GM19397 (cell line): ENCODE data around the gene MEF2A.

ENCODE experiments used
- ATAC-seq: cut with Tn5 transposase; IDR thresholded peaks from one replicate; pipeline ENCODE4 v1.9.1; 2021; ENCODE audit warnings: mild to moderate bottlenecking, moderate library complexity; ENCODE audit not compliant: unreplicated experiment

Gene MEF2A

DNA sequence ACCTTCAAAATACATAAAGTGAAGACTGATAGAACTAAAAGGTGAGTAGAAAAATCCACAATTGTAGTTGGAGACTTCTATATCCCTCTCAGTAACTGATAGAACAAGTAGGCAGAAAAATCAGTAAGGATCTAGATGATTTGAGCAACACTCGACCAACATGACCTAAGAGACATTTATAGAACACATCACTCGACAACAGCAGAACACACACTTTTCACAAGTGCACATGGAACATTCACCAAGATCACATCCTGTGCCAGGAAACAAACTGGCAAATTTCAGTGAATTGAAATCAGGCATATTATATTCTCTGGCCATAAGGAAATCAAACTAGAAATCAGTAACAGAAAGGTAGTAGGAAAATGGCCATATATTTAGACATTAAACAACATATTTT, 130.3 kb downstream of the MEF2A start:
- ATAC-seq, result no peak

DNA sequence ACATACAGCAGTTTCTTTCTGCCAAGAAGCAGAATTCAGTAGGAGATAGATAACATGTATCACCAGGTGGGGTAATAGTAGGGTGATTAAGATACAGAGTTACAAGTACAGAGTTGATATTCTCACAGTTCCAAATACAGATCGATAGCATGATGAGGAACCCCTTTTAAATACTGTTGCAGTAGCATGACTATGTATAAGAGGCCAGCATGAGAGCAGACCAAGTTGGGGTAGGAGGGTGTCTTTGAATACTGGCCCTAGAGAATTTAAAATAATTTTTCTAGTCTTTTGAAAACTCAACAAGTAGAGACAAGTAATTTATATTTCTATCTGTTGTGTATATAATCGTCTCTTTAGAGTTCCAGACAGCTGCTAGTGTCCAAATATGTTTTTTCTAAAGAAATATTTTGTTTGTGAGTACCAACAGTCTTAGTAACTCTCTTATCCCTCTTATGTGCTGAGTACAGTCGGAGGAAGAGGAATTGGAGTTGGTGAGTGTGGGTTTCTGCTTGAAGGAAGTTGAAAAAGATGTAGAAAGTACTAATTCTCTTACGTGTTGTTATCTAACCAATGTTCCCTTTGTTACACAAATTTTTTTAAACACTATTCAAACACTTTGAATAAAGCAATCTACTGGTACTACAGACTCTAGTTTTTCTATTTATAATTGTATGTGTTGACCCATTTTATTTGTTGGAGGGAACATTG, 137.3 kb downstream of the MEF2A start:
- no peak for ATAC-seq

DNA sequence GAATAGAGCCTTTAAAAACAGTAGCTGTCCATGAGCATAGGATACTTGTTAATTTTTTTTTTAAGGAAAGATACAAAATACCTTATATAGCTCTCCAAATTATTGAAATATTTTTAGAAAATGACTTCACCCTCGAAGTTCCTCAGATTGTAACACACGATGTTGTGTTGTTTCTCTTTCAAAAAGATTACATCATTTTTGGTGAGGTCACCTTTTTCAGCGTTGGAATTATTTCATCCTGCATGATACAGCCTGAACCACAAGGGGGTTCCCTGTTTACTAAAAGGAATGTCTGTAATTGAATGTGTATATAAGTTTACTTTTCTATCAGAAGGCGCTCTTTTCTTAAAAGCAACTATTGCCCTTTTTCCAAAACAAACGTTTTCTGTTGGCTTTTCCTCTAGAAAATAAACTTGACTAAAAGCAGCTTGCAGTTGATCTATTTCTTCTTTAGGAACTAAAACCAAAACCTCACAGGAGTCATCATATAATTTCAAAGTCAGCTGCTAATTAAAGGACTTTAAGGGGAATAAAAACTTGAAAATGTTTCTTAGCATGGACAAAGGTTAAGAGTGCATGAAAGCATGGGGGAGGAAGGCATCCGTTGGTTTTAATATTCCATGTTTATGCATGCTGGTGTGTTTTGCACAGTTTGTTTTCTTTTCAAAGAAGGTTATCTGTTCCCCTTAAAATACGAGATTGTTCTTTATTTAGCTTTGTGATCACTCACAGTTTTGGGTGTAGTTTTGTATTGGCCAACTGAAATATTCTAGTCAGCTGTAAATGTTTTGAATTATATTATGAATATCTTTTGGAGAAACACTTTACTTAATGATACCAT, 138.0 kb downstream of the MEF2A start:
- ATAC-seq, result peak; percentile 34

DNA sequence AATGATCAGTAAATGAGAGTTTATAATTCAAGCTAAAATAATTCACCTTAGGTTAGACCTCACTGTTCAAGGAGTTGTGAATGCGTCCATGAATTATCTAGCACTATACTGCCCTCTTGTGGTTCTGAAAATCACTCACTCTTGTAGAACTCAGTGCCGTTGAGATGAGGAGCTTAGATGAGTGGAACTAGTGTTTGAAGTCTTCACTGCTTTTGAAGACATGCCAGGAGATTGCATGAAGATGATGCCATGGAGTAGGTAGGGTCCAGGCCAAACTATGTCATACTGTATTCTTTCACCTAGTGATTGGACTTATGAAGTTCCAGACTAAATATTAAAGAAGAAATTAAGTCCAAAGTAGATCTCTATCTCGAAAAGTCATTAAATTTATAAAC, 138.7 kb downstream of the MEF2A start:
- ATAC-seq, result peak; percentile 72

DNA sequence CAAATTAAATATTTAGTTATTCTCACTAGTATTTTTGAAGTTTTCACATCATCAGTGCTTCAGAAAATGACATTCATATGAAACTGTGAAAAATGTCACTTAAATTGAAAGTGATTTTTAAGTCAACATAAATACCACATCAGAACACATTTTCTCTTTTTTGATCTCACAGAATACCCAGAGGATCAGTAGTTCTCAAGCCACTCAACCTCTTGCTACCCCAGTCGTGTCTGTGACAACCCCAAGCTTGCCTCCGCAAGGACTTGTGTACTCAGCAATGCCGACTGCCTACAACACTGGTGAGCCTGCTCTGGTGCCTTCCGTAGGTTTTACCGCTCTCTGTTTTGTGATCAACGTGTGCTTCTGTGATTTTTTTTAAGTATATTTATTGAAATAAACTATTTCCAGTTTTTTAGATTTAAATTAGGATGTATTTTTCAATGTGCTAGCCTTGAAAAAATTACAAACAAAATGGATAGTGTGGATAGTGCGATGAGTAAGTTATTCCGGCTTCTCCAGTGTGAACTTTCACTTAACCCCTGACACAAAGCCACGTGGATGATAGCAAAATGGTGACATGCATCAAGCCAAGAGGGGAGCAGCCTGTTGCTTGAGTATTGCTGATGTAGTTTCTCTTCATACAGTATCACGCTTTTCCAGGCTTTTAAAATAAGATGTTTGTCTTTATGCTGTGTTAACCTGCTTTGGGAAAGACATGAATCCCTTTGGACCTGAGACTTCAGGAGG, 140.9 kb downstream of the MEF2A start:
- ATAC-seq, result no peak

DNA sequence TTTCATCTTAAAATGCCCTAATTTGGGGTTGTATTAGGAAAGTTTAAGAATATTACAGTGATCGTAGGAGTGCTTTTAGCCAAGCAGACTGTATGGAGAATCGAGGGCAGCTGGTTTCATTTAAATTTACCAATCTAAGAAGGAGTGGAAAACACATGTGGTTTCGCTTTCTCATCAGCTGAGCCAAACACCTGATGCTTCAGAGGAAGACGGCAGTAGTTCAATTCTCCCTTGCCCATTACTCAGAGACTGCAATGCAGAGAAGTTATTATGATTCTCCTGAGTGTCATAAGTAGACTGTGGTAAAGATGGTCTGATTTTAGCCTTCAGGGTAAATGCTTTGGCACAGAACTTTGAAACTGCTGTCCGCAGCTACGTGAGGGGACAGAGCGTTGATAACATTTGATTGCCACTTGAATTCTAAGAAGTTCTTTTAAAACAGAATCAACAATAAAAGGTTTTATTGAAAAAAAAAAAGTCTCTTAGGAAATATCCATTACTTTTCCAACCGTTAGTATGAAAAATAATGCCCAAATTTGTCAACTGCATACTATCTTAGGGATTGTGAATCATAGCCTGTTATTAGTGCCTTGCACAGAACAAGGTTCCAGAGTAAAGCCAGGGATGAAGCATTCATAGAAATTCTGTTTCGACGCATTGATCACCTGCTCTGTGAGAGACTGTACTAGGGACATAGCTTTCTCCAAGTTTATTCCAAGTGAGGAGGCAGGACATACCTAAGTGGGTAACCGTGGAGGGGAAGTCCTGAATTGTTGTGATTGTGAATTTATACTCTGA, 141.9 kb downstream of the MEF2A start:
- no peak for ATAC-seq

DNA sequence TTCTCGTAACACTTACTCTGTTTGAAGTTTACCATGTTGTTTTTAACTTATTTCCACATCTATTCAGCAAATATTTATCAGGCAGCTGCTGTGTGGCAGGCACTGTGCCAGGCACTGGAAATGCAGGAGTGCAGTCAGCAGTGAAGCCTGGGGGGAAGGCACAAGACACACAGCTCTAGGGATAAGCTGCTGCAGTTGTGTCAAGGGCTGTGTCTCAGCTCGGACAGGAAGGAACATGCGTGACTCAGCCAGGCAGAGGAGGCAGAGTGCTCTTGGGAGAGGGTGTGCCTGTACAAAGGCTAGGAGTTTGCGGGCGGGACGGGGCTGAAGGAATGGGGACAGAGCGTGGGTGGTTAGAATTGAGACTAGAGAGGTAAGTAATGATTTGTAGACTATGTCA, 142.8 kb downstream of the MEF2A start:
- no peak for ATAC-seq

DNA sequence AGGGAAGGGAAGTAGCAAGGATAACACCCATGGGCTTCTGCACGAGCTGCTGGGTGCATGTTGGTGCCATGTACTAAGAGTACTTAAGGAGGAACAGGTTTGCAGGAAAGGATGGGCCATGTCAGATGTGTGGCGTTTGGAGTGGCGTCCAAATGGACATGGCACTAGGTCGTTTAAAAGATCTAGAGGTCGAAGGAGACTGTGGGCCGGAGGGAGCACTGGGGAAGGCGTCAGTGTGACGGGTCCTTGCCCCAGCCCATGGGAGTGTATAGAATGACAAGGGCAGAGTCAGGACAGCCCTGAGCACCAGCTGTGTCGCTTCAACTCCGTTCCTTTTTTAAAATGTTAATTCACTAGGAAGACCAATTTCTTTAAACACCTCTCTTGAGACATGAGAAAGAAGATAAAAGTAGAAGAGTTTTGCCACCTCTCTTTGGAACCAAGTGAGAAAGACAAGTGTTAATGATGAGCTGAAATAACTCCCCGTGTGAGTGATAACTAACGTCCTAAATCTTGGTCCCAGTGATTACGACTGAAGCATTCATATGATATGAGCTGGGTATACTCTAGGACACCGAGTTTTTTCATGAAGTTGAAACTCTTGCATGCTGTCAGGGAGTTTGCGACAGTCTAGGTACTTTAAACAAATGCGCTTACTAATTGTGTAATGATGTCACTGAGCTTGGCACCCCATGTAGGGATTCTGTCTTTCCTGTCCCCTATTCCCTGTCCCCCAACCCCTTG, 143.6 kb downstream of the MEF2A start:
- ATAC-seq, result no peak

DNA sequence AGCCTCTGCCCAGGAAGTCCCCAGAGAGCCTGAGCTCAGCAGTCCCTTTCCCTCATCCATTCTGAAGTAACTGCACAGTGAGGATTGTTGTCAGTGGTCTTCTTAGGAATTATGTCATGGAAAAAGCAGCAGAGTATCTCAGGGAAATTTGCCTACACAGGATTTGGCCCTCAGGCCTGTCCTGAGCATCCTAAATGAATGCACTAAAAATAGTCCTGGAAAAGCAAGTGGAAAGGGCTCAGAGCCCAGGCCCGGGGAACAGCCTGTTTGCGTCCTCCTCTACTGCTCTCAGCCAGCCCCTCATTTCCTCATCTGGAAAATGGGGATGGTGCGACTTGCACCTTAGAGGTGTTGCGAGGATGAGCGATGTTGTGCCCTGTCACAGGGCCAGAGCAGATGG, 145.8 kb downstream of the MEF2A start:
- no peak for ATAC-seq

DNA sequence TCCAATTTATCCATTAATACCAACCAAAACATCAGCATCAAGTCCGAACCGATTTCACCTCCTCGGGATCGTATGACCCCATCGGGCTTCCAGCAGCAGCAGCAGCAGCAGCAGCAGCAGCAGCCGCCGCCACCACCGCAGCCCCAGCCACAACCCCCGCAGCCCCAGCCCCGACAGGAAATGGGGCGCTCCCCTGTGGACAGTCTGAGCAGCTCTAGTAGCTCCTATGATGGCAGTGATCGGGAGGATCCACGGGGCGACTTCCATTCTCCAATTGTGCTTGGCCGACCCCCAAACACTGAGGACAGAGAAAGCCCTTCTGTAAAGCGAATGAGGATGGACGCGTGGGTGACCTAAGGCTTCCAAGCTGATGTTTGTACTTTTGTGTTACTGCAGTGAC, 146.6 kb downstream of the MEF2A start:
- no peak for ATAC-seq

DNA sequence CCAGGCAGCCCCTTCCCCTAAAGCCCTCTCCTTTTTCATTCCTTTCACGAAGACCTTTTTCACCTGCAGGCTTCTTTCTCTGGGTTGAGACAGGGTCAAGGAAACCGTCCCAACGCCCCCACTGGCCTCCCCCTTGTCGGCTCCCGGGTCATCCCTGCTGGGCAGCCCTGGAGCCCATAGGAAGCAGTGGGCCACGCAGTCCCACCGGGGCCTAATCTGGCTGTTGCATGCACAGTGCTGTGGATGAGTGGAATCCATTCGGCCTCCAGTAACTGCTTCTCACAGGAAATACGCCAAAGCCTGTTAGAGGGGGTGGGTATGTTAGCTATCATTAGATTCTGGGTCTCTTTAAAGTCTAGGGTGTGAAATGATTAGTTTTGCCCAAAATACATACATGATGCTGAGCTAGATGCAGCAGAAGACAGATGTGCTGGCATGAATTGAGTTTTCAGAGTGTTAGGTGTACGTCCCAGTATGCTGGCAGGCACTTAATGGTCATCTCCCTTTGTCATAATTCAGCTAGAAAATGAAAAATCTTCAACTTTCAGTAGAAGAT, 150.8 kb downstream of the MEF2A start:
- no peak for ATAC-seq

DNA sequence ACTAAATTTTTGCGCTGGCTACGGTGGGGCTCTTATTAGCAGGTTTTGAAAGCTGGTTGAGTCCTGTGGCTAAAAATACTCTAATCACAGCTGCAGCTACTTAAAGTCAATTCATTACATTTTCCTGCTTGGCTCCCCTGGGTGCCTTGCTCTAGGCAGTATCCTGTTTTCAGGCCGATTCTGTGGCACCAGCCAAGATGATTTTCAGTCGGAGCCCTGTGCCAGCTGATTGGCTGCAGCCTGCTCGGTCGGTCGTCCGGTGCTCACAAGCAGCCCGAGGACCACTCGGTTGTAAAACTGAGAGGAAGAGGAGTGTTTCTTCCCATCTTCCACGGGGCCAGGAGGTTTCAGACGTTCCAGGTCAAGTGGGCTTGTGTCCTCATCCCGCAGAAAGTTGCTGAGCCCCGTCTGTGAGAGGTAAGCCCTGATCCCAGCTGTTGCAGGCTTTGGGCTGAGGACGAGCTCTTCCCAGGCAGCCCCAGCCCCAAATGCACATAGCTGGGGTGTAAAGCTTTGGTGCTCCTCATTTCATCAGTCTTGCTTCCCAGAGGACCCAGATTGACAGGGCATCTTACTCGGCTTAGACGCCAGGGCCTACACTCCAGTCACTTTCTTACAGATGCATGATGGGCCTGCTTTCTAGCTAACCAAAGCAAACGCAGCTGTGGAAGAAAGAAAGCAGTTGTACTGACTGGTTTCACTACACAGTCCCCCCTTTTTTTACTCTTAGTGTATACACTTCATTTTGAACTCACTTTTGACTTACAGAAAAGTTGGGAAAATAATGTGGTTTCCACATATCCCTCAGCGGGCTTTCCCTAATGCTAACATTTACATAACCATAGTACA, 151.6 kb downstream of the MEF2A start:
- no peak for ATAC-seq

DNA sequence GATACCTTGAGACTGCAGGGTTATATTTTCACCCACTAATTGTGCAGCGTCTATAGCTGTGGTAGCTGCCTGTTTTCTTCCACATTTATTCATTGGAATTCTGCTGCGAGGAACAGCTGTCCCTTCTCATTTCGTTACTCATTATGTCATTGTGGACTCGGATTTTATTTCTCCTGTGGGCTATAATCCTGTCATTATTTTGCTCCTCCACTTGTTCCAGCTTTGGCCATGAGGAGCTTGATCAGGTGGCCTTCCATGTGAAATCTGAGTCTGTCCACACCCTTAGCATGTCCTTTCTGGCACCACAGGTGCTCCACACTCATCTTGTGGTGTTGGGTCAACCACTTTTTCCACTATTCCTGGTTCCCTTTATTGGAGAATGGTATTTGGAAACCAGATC, 152.6 kb downstream of the MEF2A start:
- no peak for ATAC-seq

DNA sequence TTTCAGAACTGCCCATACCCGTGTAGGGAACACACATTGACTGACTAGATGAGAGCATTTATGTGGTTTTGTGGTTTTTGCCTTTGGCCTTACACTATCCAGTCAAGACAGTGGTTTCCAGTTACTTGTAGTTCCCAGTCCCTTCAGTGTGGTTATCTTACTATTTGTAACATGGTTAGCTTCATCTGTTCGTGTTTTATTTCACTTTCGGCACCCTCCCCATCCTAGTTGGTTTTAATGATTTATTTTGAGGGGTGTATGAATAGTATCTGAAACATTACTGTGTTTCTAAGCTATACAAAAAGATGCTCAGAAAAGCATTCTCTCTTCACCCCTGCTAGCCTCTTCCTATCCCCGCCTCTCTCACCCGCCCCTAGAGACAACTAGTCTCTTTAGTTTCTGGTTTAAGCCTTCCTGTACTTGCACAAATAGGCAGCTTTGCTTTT, 153.3 kb downstream of the MEF2A start:
- ATAC-seq, result peak; percentile 82

DNA sequence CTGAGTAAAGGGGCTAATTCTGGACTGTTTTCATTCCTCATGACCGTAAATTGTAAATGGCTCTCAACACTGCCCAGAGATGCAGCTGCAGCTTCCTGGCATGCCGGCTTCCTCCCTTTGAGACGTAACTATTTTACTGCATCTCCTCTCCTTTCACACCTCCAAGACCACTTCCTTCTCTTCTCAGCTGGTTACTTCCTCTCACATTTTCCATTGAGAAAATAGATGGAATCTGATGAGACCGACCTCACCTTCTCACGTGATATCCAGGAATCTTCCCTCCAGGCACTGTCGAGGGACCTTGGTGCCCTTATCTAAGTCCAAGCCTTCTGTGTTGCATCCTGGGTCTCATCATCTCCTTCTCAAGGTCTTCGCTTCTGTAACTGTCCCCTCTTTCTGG, 154.7 kb downstream of the MEF2A start:
- ATAC-seq, result no peak

DNA sequence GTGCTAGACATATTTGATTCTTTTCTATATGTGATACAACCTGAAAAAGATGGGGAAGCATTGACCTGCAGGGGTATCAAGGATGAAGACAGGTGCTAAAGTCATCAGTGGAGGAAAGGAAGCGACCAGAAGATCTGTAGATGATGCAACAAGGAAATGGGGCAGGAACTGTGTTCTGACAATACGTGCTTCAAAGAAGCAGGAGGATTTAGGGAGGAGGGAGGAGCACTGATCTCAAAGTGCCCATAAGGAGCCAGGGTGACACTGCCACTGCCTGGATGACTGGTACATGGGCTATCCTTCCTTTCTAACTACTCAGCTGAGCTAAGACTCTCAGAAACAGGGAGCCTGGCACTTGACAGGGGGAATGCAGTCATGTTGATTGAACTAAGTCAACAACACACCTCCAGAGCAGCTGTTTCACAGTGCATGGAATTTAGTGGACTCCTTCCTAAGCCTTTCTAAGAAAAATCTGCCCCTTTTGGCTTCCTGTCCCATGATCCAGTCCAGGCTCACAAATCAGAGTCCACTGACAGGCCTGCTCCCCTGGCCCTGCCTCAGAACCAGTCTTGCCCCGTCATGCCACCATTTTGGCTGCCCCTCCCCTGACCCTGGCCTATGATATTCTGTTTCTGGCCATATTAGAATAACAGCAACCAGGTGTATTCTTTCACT, 155.5 kb downstream of the MEF2A start:
- no peak for ATAC-seq

DNA sequence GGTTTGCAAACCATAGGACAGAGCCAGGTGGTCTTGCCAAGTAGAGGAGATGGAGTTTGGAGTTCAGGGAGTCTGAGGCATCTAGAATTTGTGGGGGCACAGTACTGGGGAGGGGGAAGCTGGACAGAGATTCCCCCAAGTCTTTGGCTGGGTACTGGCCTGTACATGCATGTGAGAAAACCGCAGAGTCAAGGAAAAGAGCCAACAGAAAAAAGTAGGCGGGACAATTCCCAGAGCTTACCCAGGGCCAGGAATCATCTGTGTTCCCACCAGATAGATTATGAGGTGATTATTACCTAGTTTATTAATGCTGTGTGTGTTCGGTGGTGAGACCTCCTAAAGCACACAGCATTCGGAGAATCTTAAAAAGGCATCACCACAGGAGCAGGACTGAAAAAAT, 156.1 kb downstream of the MEF2A start:
- no peak for ATAC-seq

DNA sequence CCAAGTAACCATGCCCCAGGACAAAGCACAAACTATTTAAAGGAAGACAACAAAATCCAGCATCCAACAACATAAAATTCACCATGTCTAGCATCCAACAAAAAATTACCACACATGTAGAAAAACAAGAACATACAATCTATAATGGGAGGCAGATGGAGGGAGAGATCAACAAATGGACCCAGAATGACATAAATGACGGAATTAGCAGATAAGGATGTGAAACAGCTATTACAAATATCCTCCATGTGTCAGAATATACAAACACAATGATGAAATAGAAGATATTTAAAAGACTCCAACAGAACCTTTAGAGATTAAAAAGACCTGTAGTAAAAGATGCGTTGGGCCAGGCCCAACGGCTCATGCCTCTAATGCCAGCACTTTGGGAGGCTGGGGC, 156.6 kb downstream of the MEF2A start:
- ATAC-seq, result no peak
